ENCODE results near the gene IL10RA.
"Not testable (repeated sequence)": the region's sequence is repeated elsewhere in the genome, so short reads cannot be mapped to it uniquely, and the experiment has no call there.

IL10RA gene

DNA sequence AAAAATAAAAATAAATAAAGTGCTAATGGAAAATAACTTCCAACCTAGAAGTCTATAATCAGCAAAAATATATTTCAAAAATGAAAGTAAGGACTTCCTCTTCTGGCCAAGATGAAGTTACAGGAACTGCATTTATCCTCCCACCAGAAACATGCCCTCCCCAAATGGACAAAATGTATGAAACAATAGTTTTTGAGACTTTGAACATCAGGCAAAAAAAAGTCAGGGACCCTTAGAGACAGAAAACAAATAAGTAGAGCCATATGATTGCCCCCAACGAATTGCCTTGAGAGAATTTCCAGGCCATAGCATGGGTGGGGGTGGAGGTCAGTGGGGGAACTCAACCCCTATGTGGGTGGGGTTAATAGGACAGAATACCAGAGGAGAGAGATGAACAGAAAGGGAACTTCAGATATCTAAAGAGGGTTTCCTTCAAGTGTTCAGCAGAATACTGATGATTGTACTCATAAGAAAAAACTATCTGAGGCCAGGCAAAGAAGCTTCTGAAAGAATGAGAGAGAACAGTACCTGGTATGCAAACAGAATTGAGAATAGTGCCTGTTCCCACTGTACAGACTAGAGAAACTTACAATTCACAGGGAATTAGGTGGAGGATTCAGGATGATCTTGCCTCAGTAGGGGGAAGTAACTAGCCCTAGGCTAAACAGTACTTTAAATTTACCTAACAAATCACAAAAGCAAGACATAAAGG lies 26.6 kb upstream of the IL10RA start:
- in situ Hi-C loops (cut with MboI; ENCODE audit: low sequenced_read_pairs): no loop called here

DNA sequence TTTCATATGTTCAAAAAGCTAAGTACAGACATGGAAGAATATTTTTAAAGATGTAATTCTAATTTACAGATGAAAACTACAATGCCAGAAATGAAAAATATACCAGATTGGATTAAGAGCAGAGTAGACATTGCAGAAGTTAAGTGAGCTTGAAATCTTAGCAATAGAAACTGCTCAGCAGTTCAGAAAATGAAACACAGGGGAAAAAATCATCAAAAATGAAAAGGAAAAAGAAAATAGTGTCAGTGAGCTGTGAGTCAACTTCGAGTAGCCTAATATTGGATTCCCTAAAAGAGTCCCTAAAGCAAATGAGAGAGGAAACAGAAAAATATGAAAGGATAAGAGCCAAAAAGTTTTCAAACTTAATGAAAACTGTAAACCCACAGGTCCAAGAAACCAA lies 25.8 kb upstream of the IL10RA start:
- in situ Hi-C loops (cut with MboI; ENCODE audit: low sequenced_read_pairs): no loop called here

DNA sequence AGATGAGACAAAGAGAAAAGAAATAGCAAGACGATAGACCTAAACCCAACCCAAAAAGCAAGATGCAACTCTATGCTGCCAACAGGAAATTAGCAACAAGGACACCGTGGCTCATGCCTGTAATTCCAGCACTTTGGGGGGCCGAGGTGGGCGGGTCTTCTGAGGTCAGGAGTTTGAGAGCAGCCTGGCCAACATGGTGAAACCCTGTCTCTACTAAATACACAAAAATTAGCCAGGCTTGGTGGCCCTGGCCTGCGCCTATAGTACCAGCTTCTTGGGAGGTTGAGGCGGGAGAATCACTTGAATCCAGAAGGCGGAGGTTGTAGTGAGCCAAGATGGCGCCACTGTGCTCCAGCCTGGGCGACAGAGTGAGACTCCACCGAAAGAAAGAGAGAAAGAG lies 24.3 kb upstream of the IL10RA start:
- in situ Hi-C loops (cut with MboI; ENCODE audit: low sequenced_read_pairs): no loop called here

DNA sequence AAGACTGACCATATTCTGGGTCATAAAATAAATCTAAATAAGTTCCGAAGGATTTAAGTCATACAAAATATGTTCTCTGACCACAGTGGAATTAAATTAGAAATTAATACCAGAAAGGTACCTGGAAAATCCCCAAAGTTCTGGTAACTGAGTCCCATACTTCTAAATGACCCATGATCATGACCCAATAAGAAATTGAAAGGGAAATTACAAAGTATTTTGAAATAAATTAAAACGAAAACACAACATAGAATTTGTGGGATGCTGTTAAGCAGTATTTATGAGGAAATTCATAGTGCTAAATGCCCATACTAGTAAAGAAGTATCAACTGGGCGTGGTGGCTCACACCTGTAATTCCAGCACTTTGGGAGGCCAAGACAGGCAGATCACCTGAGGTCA lies 23.4 kb upstream of the IL10RA start:
- in situ Hi-C loops (cut with MboI; ENCODE audit: low sequenced_read_pairs): no loop called here

DNA sequence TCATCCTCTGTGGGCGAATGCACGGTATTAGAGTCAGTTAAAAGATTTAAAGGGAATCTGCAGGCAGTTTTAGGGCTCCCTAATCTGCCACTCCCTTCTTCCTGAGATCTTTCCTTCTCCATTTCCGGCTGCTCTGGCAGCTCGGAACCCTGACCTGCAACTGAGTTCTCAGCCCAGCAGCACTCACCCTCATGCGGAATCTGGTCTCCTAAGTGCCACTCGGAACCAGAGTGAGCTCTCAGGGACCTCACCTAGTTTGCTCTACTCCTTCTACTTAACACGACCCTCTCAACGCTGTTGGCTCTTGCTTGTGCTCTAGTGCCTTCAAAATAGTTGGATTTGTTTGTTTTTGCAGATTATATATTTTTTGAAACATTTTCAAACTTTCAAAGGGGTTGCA lies 19.3 kb upstream of the IL10RA start:
- in situ Hi-C loops (cut with MboI; ENCODE audit: low sequenced_read_pairs): no loop called here

DNA sequence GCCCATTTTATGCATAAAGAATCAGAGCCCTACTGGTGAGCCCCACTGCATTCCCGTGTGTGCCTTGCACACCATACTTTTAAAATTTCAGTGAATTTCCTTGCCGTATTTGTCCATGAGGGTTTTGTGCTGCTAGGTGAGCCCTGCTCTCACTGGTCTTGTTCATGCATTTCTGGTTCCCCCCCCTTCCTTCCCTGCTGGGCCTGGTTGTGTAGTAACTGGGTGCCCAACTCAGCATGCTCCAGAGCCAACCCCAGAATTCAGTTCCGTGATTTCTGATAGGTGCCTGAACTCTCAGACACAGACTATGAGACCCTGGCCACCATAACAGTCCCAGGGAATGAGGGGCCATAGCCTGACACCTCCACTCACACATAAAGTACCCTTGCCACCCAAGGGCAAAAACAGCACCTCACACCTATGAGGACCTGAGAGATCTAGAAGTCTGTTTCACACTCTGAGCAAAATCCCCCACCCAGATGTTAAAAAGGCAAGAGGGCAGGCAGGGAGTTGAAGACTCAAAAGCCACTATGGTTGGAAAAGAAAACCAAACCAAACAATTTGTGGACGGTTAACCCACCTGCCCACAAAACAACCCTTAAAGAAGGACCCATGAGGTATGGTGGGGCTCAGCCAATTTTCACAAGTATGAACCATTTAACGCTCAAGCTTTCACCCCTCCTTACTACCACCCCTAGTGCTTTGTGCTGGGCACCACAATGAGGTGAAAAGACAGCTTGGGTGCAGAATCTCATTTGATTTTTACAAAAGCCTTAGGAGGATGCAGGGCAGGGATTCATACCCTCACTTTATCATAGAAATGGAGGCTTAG lies 16.8 kb upstream of the IL10RA start:
- in situ Hi-C loops (cut with MboI; ENCODE audit: low sequenced_read_pairs): no loop called here

DNA sequence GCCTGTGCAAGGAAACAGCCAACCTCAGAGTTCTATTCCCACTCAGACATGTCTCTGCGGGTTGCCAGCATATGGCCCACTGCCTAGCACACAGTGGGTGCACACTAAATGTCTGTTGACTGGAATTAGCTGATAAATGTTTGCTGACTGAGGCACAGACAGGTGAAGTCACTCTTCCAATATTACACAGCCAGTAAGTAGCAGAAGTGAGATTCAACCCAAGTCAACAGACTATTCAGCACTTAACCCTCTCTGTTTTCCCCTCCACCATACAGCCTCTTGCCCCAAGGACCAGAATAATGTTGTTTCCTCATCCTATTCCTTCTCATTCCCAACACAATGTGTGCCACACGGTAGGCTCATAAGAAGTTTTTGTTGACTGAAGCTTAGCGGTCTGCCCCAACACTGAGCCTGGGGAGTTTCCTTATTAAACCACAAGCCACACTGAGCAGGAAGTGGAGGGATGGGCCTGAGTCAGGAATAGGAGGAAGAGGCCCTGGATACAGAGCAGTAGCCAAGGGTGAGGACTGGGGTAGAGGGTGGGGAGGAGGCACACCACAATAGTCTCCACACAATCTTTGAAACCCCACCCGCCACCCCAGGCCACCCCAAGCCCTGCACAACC lies 15.7 kb upstream of the IL10RA start:
- in situ Hi-C loops (cut with MboI; ENCODE audit: low sequenced_read_pairs): no loop called here

DNA sequence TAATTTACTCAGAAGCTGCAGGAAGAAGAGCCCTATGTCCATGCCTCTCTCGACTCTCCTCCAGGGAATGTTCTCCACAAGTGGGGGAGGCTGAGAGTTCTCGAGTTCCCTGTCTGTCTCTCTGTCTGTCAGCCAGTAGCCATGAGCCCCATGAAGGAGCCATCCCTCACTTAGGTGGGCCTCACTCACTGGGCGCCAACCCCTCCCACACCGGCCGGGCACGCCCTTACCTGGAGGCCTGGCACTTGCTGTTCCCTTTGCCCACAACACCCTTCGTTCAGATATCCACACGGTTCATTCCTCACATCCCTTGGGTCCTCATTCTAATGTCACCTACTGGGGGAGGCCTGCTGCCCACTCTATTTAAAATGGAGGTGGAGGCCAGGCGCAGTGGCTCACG lies 14.2 kb upstream of the IL10RA start:
- in situ Hi-C loops (cut with MboI; ENCODE audit: low sequenced_read_pairs): no loop called here

DNA sequence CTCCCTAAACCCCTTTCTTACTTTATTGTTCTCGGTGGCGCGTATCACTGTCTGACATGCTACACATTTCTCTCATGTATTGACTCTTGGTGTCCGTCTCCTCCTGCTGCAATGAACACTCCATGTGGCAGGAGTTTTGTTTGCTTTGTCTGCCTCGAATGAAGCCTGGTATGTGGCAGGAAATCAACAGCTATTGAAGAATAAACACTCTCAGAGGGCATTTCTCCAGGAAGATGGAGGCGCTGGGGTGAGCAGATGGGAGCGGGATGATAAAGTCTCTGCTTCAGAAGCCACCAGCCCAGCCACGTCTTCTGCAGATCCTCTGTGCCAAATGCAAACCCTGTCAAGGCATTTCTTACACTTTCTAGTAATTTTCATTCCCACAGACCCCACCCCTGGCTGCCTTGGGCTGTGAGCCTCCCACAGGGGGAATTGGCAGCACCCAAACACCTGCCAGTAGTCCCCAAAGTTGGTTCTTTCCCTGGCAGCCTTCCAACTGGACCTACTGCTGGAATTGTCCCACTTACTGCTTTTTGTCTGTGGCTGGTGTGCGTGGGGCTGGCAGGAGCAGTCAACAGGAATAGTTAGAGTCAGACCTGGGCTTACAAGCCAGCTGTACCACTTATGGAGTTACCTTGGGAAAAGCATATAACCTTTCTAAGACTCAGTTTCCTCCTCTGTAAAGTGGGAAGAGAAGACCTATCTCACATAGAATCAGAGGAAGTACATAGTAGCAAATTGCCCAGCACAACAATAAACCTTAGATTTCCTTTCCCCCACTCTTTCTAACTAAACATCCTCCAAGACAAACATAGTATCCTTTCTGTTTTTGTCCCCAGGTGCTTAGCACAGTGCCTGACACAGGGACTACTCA lies 13.3 kb upstream of the IL10RA start:
- in situ Hi-C loops (cut with MboI; ENCODE audit: low sequenced_read_pairs): no loop called here

DNA sequence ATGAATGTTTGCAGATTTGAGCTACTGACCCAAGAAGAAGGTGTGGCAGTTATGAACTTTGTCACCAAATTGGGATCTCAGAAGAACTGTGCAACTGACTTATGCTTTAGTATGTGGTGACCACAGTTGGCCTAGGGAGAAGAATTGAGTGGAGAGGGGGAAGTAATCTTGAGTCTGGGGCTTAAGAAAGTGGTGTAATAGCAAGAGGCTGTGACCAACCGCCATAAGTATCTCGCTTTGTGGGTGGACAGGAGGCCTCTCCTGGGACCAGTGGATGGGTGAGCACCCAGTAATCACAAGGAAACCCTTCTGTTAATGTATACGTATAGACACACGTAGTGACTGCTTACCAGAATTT lies 12.7 kb upstream of the IL10RA start:
- in situ Hi-C loops (cut with MboI; ENCODE audit: low sequenced_read_pairs): no loop called here

DNA sequence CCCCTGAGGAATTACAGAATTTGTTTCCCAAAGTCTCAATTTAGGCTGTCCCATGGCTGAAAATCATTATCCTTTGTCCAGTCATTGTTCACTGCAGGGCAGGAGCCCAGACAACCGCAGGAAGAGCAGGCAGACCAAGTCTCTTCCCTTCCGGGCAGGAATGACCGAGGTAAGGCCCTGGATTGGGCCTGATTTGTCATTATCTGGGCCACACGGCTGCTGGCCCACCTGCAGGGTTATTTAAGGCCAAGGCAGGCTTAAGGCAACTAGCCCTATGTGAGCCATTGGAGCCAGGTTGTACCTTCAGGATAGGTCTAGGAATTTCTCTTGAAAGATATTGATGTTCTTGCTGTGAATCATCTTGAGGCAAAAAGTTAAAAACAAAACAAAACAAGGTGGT lies 9.7 kb upstream of the IL10RA start:
- in situ Hi-C loops (cut with MboI; ENCODE audit: low sequenced_read_pairs): no loop called here

DNA sequence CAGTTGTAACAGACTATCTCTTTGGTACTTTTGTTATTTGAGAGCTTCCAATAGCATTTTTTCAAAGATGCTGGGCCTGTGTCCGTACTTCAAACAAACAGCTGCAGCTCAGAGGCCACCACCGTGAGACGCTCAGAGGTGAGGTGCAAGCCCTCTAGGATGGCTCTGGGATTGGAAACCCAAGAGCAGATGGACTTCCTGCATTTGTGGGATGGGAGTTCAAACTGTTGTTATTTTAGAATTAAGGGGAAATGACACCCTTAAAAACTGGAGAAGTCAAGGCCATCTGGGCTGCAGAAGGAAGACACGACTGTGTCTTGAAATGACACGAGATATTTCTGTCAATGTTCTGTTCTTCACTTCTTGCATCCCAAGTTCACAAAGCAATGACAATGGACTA lies 9.2 kb upstream of the IL10RA start:
- in situ Hi-C loops (cut with MboI; ENCODE audit: low sequenced_read_pairs): no loop called here

DNA sequence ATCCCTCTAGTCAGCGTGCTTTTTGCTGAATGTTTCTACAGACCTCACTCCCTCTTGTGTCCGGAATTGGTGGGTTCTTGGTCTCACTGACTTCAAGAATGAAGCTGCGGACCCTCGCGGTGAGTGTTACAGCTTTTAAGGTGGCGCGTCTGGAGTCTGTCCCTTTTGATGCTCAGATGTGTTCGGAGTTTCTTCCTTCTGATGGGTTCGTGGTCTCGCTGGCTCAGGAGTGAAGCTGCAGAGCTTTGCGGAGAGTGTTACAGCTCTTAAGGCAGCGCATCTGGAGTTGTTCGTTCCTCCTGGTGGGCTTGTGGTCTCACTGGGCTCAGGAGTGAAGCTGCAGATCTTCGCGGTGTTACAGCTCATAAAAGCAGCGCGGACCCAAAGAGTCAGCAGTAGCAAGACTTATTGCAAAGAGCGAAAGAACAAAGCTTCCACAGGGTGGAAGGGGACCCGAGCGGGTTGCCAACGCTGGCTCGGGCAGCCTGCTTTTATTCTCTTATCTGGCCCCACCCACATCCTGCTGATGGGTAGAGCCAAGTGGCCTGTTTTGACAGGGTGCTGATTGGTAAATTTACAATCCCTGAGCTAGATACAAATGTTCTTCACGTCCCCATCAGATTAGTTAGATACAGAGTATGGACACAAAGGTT lies 8.5 kb upstream of the IL10RA start:
- in situ Hi-C loops (cut with MboI; ENCODE audit: low sequenced_read_pairs): not testable (repeated sequence)

DNA sequence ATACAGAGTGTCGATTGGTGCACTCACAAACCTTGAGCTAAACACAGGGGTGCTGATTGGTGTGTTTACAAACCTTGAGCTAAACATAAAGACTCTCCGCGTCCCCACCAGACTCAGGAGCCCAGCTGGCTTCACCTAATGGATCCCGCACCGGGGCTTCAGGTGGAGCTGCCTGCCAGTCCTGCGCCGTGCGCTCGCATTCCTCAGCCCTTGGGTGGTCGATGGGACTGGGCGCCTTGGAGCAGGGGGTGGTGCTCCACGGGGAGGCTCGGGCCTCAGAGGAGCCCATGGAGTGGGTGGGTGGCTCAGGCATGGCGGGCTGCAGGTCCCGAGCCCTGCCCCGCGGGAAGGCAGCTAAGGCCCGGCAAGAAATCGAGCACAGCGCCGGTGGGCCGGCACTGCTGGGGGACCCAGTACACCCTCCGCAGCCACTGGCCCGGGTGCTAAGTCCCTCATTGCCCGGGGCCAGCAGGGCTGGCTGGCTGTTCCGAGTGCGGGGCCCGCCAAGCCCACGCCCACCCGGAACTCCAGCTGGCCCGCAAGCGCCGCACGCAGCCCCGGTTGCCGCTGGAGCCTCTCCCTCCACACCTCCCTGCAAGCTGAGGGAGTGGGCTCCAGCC lies 7.8 kb upstream of the IL10RA start:
- in situ Hi-C loops (cut with MboI; ENCODE audit: low sequenced_read_pairs): not testable (repeated sequence)

DNA sequence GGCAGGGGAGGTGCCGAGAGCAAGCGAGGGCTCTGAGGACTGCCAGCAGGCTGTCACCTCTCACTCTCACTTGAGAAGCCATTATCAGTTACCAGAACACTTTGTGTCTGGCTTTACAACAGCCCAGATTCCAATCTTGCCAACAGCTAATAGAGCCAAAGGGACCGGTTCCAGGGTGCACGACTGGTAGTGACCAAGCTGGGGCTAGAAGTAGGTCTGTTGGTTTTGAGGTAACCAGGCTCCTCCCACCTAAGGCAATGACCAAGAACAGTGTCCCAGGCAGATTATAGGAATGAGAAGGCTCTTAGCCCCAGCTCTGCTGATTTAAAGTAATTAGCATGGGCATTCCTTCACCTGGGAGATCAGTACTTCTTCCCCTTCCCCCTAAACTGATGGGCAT lies 7.2 kb upstream of the IL10RA start:
- in situ Hi-C loops (cut with MboI; ENCODE audit: low sequenced_read_pairs): no loop called here

DNA sequence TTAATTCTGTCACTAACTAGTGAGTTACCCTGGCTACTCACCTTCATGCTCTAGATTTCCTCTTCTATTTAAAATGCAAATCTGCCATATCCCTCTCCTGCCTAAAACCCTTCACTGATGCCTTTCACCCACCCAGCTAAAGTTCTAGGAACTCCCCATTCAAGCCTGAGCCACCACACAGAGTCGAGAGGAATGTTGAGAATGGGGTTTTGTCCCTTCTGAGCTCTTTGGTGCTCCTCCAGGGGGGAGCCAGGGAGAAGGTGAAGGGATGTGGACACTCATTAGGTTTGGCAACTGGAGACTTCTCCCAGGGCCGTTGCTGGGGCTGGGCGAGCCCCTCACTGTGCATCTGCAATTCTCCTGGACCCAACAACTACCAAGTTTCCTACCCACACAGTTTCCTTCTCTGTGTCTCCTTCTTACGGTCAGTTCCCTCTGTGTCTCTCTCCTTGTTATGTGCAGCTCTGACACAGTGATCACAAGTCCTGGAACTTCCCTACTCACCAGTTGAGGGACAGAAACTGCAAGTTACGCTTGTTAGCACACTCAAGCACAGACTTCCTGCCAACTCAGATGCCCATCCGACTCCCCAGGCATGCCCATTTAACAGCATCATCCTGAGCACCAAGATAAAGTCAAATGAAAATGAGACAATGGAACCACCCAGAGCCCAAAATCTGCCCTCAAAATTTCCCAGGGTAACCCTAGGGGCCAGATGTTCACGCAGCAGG lies 6.5 kb upstream of the IL10RA start:
- in situ Hi-C loops (cut with MboI; ENCODE audit: low sequenced_read_pairs): no loop called here

DNA sequence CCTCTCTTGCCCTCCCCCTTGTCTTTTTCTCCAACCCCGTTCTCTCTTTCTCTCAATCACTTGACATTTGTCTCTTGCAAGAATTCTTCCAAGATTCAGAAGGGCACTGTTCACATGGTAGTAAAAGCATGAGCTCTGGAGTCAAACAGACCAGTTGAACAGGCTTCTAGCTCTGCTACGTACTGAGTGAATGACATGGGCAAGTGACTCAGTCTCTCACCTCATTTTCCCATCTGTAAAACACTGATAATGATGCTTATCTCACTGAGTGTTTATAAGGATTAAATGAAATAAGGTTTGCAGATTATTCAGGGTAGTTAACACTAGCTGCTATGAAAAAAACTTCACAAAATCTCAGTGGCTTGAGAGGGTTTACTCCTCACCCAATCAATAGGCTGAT lies 5.9 kb upstream of the IL10RA start:
- in situ Hi-C loops (cut with MboI; ENCODE audit: low sequenced_read_pairs): no loop called here

DNA sequence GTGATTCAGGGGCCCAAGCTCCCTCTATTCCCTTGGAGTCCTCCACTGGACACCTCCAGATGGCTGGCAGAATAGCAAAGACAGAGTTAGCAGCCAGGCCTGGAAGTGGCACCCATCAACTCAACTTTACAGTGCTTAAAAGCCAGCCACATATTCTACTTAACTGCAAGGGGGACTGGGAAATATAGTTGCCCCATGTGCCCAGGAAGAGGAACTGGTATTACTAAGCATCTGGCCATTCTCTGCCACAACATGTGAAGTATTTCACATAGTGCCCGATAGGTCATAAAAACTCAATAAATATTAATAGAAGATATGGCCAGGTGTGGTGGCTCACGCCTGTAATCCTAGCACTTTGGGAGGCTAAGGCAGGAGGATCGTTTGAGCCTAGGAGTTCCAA lies 5.5 kb upstream of the IL10RA start:
- in situ Hi-C loops (cut with MboI; ENCODE audit: low sequenced_read_pairs): no loop called here

DNA sequence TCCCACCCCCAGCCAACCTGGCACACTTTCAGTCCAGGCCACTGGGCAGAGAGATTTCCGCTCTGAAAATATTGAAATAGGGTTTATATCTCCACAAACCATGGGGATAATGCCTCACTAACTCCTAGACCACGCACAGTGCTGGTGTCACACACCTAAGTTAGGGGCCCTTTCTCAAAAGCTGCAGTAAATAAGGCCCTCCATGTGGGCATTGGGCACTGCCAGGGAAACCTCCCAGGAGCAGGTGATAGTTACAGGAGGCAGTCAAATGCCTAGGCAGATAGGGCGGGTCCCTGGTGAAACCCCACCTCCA lies 3.1 kb upstream of the IL10RA start:
- in situ Hi-C loops (cut with MboI; ENCODE audit: low sequenced_read_pairs): no loop called here

DNA sequence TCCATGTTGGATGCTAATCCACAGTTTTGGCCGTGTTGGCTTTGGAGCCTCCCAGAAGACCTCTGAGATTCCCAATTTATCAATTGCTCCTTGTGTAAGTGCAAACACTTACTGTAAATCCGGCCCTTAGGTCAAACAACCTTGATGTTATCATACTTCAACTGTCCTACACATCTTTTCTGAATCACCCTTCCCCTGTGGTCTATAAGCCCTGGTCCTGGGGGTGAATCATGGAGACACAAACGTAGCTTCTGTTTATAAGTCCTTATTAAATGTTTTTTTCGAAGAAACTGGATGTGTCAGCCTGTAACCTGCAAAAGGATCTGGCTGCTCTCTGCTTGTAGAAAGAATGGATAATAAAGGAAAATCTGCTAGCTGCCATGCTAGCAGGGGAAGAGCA lies 1.7 kb upstream of the IL10RA start:
- in situ Hi-C loops (cut with MboI; ENCODE audit: low sequenced_read_pairs): no loop called here
